HepG2 (cell line): Measurements from ENCODE around the gene ZBED5. TPM values are rescaled to one million over a fixed set of nuclear protein-coding genes. Genes with fewer than 3 reads are reported as not detected.

ENCODE experiments used
- ASH2L ChIP-seq: fragments of 300-600, 200-600 bp; sonication (generic); IDR thresholded peaks from 2 replicates; pipeline ENCODE4 v1.7.0; 2017; ENCODE audit warnings: low read depth, mild to moderate bottlenecking, moderate library complexity, mixed read lengths, low read length; ENCODE audit not compliant: insufficient read length
- ATF2 ChIP-seq: sonication (generic); formaldehyde crosslinking; IDR thresholded peaks from 2 replicates; pipeline ENCODE4 v1.4.0; 2020; ENCODE audit warnings: missing genetic modification reagents
- E2F2 ChIP-seq: sonication (generic); formaldehyde crosslinking; IDR thresholded peaks from 2 replicates; pipeline ENCODE4 v1.4.0; 2020; ENCODE audit warnings: missing genetic modification reagents, borderline replicate concordance
- ELF4 ChIP-seq: sonication (generic); formaldehyde crosslinking; IDR thresholded peaks from 2 replicates; pipeline ENCODE4 v1.5.0; 2020; ENCODE audit warnings: missing genetic modification reagents, mild to moderate bottlenecking, moderate library complexity, borderline replicate concordance
- MEIS1 ChIP-seq: sonication (generic); formaldehyde crosslinking; IDR thresholded peaks from 2 replicates; pipeline ENCODE4 v1.9.0; 2021; ENCODE audit warnings: mild to moderate bottlenecking, missing genetic modification reagents, moderate library complexity, borderline replicate concordance
- TAF1 ChIP-seq: sonication (generic); formaldehyde crosslinking; IDR thresholded peaks from 2 replicates; pipeline ENCODE4 v1.4.0; 2020; ENCODE audit warnings: missing genetic modification reagents
- TEAD2 ChIP-seq: sonication (generic); formaldehyde crosslinking; IDR thresholded peaks from 2 replicates; pipeline ENCODE4 v1.9.0; 2021; ENCODE audit warnings: missing genetic modification reagents
- ZFP91 ChIP-seq: sonication (generic); formaldehyde crosslinking; IDR thresholded peaks from 2 replicates; pipeline ENCODE4 v1.9.0; 2022; ENCODE audit warnings: missing genetic modification reagents, mild to moderate bottlenecking, borderline replicate concordance
- ZNF180 ChIP-seq: sonication (generic); formaldehyde crosslinking; IDR thresholded peaks from 2 replicates; pipeline ENCODE4 v1.4.0; 2020; ENCODE audit warnings: low read depth, missing genetic modification reagents, borderline replicate concordance
- ZNF335 ChIP-seq: sonication (generic); formaldehyde crosslinking; IDR thresholded peaks from 2 replicates; pipeline ENCODE4 v1.4.0; 2020; ENCODE audit warnings: missing genetic modification reagents
- ZNF337 ChIP-seq: sonication (generic); formaldehyde crosslinking; IDR thresholded peaks from 2 replicates; pipeline ENCODE4 v1.5.1; 2020; ENCODE audit warnings: missing genetic modification reagents, low read depth, mild to moderate bottlenecking, borderline replicate concordance
- ZNF749 ChIP-seq: sonication (generic); formaldehyde crosslinking; IDR thresholded peaks from 2 replicates; pipeline ENCODE4 v1.8.0; 2022; ENCODE audit warnings: mild to moderate bottlenecking, missing genetic modification reagents, moderate library complexity, borderline replicate concordance
- polyA plus RNA-seq, 8 experiments: library from polyadenylated mRNA; depleted of rRNA in 3 of 8; stranded (reverse) in 7 of 8; unstranded in 1 of 8; fragments of >200 nt; fragmentation: Illumina TruSeq in 4 of 8; extraction: Trizol in 4 of 8; gene quantifications; 2 replicates each; pipeline versions ENCODE4 v1.2.1 to v1.2.3, GENCODE V29; 2011 to 2016; ENCODE audit warnings: low read depth in 4 of 8, missing spikeins in 1 of 8, mixed read lengths in 1 of 8; ENCODE audit not compliant: insufficient read depth in 1 of 8
- total RNA-seq, 5 experiments: library from RNA; depleted of rRNA; stranded (reverse); fragments of >200 nt; fragmentation: Illumina TruSeq; extraction: Trizol; gene quantifications; 2 replicates each; pipeline ENCODE4 v1.2.3, GENCODE V29; 2016; ENCODE audit warnings: low read depth in 1 of 5
- TF ChIP-seq, protein P1 (sequence below): sonication (generic); formaldehyde crosslinking; IDR thresholded peaks from 2 replicates; pipeline ENCODE4 v1.5.1; 2020; ENCODE audit warnings: mild to moderate bottlenecking, missing genetic modification reagents, moderate library complexity
- TF ChIP-seq, protein P2 (sequence below): sonication (generic); formaldehyde crosslinking; IDR thresholded peaks from 2 replicates; pipeline ENCODE4 v1.4.0; 2020; ENCODE audit warnings: missing genetic modification reagents, mild to moderate bottlenecking, borderline replicate concordance
- TF ChIP-seq, protein P3 (sequence below): IDR thresholded peaks from 2 replicates; pipeline ENCODE4 v1.6.1; 2016; ENCODE audit warnings: mild to moderate bottlenecking, missing biosample characterization, missing genetic modification reagents

ZBED5 gene
- total and polyA plus RNA-seq, 2 of the 13 experiments (the other 11 are each of a cell fraction or from before 2014, with no cell fraction given) = 18.2 to 38.6 TPM

- TF ChIP-seq, protein P1, sequence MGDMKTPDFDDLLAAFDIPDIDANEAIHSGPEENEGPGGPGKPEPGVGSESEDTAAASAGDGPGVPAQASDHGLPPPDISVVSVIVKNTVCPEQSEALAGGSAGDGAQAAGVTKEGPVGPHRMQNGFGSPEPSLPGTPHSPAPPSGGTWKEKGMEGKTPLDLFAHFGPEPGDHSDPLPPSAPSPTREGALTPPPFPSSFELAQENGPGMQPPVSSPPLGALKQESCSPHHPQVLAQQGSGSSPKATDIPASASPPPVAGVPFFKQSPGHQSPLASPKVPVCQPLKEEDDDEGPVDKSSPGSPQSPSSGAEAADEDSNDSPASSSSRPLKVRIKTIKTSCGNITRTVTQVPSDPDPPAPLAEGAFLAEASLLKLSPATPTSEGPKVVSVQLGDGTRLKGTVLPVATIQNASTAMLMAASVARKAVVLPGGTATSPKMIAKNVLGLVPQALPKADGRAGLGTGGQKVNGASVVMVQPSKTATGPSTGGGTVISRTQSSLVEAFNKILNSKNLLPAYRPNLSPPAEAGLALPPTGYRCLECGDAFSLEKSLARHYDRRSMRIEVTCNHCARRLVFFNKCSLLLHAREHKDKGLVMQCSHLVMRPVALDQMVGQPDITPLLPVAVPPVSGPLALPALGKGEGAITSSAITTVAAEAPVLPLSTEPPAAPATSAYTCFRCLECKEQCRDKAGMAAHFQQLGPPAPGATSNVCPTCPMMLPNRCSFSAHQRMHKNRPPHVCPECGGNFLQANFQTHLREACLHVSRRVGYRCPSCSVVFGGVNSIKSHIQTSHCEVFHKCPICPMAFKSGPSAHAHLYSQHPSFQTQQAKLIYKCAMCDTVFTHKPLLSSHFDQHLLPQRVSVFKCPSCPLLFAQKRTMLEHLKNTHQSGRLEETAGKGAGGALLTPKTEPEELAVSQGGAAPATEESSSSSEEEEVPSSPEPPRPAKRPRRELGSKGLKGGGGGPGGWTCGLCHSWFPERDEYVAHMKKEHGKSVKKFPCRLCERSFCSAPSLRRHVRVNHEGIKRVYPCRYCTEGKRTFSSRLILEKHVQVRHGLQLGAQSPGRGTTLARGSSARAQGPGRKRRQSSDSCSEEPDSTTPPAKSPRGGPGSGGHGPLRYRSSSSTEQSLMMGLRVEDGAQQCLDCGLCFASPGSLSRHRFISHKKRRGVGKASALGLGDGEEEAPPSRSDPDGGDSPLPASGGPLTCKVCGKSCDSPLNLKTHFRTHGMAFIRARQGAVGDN = peak; percentile 83
- TF ChIP-seq, protein P2, sequence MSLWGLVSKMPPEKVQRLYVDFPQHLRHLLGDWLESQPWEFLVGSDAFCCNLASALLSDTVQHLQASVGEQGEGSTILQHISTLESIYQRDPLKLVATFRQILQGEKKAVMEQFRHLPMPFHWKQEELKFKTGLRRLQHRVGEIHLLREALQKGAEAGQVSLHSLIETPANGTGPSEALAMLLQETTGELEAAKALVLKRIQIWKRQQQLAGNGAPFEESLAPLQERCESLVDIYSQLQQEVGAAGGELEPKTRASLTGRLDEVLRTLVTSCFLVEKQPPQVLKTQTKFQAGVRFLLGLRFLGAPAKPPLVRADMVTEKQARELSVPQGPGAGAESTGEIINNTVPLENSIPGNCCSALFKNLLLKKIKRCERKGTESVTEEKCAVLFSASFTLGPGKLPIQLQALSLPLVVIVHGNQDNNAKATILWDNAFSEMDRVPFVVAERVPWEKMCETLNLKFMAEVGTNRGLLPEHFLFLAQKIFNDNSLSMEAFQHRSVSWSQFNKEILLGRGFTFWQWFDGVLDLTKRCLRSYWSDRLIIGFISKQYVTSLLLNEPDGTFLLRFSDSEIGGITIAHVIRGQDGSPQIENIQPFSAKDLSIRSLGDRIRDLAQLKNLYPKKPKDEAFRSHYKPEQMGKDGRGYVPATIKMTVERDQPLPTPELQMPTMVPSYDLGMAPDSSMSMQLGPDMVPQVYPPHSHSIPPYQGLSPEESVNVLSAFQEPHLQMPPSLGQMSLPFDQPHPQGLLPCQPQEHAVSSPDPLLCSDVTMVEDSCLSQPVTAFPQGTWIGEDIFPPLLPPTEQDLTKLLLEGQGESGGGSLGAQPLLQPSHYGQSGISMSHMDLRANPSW (CRISPR knock-in tag) = no peak
- peak; percentile 72; the same call in 1 of the 2 replicates for TF ChIP-seq ZFP91 (CRISPR knock-in tag)
- peak; percentile 80; the same call in 1 of the 2 replicates for TF ChIP-seq ELF4 (CRISPR knock-in tag)
- peak; percentile 43; the same call in 1 of the 2 replicates for TF ChIP-seq ZNF749 (CRISPR knock-in tag)
- TF ChIP-seq ZNF180 = no peak
- TF ChIP-seq ATF2 (CRISPR knock-in tag) = no peak; the same call in 1 of the 2 replicates
- TF ChIP-seq ASH2L = peak; percentile 89
- no peak for TF ChIP-seq ZNF337
- 0 out of 2 replicates have a peak, but pooled peaks have one; percentile 14 for TF ChIP-seq E2F2 (CRISPR knock-in tag)
- TF ChIP-seq MEIS1 = no peak
- TF ChIP-seq TEAD2 = no peak
- TF ChIP-seq, protein P3, sequence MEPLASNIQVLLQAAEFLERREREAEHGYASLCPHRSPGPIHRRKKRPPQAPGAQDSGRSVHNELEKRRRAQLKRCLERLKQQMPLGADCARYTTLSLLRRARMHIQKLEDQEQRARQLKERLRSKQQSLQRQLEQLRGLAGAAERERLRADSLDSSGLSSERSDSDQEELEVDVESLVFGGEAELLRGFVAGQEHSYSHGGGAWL = peak; percentile 27
- TF ChIP-seq ZNF335 (CRISPR knock-in tag) = 0 out of 2 replicates have a peak, but pooled peaks have one; percentile 60
- TF ChIP-seq TAF1 (CRISPR knock-in tag) = peak; percentile 83
These were observed at the start of gene ZBED5 (continued) for GRCh38 chr11:10857709-10858438.
